ENCODE results near the gene TRIM34. TPM values are rescaled to one million over a fixed set of nuclear protein-coding genes. Genes with fewer than 3 reads are reported as not detected.

TRIM34 gene
- total and polyA plus RNA-seq, 10 of the 15 experiments (the other 5 are each of a cell fraction or from before 2014, with no cell fraction given), result 16.7 to 51.4 (median 21.5) TPM

- TF ChIP-seq BCL3 (IDR thresholded peaks at IDR 0.05; ENCODE audit: borderline replicate concordance, insufficient read depth, low read depth, low read length, poor library complexity, severe bottlenecking) (peak; percentile 72), SMAD1 (IDR thresholded peaks at IDR 0.05; ENCODE audit: low read depth, partially characterized antibody) (peak; percentile 69), KLF5 (IDR thresholded peaks at IDR 0.05; ENCODE audit: partially characterized antibody) (peak; percentile 66), YY1 (IDR thresholded peaks at IDR 0.05; ENCODE audit: low read depth, low read length) (peak; percentile 65), SMAD5 (IDR thresholded peaks at IDR 0.05; ENCODE audit: low read depth) (peak; percentile 29; the same call in 1 of the 2 replicates), SMC3 (IDR thresholded peaks at IDR 0.05; ENCODE audit: borderline replicate concordance, low read length) (peak; percentile 79; the same call in 1 of the 2 replicates), NBN (IDR thresholded peaks at IDR 0.05) (peak; percentile 86), PML (IDR thresholded peaks at IDR 0.05; ENCODE audit: low read length) (peak; percentile 89), NR2C2 (IDR thresholded peaks at IDR 0.05; ENCODE audit: borderline replicate concordance, control insufficient read depth, insufficient read length, low read depth) (no peak), TAF1 (IDR thresholded peaks at IDR 0.05; ENCODE audit: borderline replicate concordance, low read depth, low read length) (peak; percentile 56; the same call in 1 of the 2 replicates), MAX (IDR thresholded peaks at IDR 0.05; ENCODE audit: low read depth, low read length) (peak; percentile 34; the same call in 1 of the 2 replicates), ZBTB40 (IDR thresholded peaks at IDR 0.05; ENCODE audit: borderline replicate concordance) (no peak; the same call in 1 of the 2 replicates), PAX5 (IDR thresholded peaks at IDR 0.05; ENCODE audit: borderline replicate concordance, low read depth, low read length) (0 out of 2 replicates have a peak, but pooled peaks have one; percentile 44), BRCA1 (IDR thresholded peaks at IDR 0.05; ENCODE audit: low read depth, low read length) (no peak), ATF7 (IDR thresholded peaks at IDR 0.05; ENCODE audit: low read depth) (peak; percentile 72), POLR2AphosphoS5 (IDR thresholded peaks at IDR 0.05; ENCODE audit: low read length) (peak; percentile 78), USF2 (IDR thresholded peaks at IDR 0.05; ENCODE audit: borderline replicate concordance, low read depth, low read length) (no peak), SMARCA5 (IDR thresholded peaks at IDR 0.05) (peak; percentile 31; the same call in 1 of the 2 replicates), EP300 (IDR thresholded peaks at IDR 0.05; ENCODE audit: borderline replicate concordance in 1 of 2, control insufficient read depth in 1 of 2, low read depth in 2 of 2, low read length in 2 of 2) (peak in 1 of 2 experiments; percentile 15; a peak in 1 of 4 replicates), MYC (IDR thresholded peaks at IDR 0.05; ENCODE audit: insufficient read depth, insufficient read length, insufficient replicate concordance, low read length, severe bottlenecking) (no peak), GATAD2B (conservative IDR thresholded peaks at IDR 0.05; ENCODE audit: low read depth) (peak; percentile 85; the same call in 1 of the 2 replicates), SIN3A (IDR thresholded peaks at IDR 0.05; ENCODE audit: low read depth, low read length) (peak; percentile 72; the same call in 1 of the 2 replicates)
Measured at GRCh38 chr11:5684646-5685362, 60.0 kb downstream of the TRIM34 start, which contains the start of gene TRIM5 (continued).
